ENCODE results near the gene ARHGAP24. TPM values are rescaled to one million over a fixed set of nuclear protein-coding genes. Genes with fewer than 3 reads are reported as not detected.

ARHGAP24 gene
- total RNA-seq, 1 donor = 56.6 TPM

DNA sequence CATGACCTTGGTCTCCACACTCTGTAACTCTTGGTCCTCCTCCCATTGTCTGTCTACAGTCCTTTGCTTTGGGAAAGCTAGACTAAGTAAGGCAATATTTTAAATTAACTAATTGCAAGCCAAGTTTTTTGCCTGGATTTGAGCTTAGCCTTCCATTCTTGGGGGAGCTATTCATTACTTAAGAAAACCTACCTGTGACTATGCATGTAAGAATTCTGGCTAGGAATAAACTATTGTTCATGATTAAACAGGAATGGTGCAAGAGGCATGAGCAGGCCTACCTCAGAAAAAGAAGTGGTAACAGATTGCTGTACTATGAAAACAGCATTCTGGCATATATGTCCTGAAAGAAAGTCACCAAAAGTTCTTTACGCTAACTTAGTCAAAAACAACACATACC, 575.5 kb downstream of the ARHGAP24 start:
- no peak overlapping the region for H3K4me3 ChIP-seq (ENCODE audit: low read depth, low read length)
- DNase-seq (ENCODE audit: low read depth) = no peak
- TF ChIP-seq, protein P1, sequence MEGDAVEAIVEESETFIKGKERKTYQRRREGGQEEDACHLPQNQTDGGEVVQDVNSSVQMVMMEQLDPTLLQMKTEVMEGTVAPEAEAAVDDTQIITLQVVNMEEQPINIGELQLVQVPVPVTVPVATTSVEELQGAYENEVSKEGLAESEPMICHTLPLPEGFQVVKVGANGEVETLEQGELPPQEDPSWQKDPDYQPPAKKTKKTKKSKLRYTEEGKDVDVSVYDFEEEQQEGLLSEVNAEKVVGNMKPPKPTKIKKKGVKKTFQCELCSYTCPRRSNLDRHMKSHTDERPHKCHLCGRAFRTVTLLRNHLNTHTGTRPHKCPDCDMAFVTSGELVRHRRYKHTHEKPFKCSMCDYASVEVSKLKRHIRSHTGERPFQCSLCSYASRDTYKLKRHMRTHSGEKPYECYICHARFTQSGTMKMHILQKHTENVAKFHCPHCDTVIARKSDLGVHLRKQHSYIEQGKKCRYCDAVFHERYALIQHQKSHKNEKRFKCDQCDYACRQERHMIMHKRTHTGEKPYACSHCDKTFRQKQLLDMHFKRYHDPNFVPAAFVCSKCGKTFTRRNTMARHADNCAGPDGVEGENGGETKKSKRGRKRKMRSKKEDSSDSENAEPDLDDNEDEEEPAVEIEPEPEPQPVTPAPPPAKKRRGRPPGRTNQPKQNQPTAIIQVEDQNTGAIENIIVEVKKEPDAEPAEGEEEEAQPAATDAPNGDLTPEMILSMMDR (IDR thresholded peaks at IDR 0.05; ENCODE audit: insufficient read depth, low read depth, low read length) = no peak

Small RNA genes lying within 50 kb of the gene (small RNA-seq; reads per million reads assigned to genes)
- gene MIR4451 = not detected
